Activated CD4-positive, CD25-positive, alpha-beta regulatory T cell treated with anti-CD3 and anti-CD28 coated beads, Interleukin-2, amount 50 U/mL, for 16 hours (primary cell): ENCODE results near the gene CHCHD6.

Experiments used
- DNase-seq: peaks from one replicate; pipeline ENCODE4 v3.0.0-alpha.2; 2020; ENCODE audit warnings: low read depth, low spot score

The CHCHD6 gene

GRCh38 chr3:126859415-126860246 lies 155.6 kb downstream of the CHCHD6 start:
- DNase-seq: no peak

- no peak for DNase-seq
Observed at GRCh38 chr3:126865736-126866135, 161.7 kb downstream of the CHCHD6 start.

GRCh38 chr3:126866175-126866759 lies 162.2 kb downstream of the CHCHD6 start:
- DNase-seq: no peak

- DNase-seq: no peak
Observed at GRCh38 chr3:126867190-126867862, 163.3 kb downstream of the CHCHD6 start.

GRCh38 chr3:126867863-126868200 lies 163.8 kb downstream of the CHCHD6 start:
- no peak for DNase-seq

- DNase-seq: no peak
Observed at GRCh38 chr3:126870608-126871210, 166.7 kb downstream of the CHCHD6 start.

- DNase-seq: no peak
Observed at GRCh38 chr3:126872701-126873342, 168.8 kb downstream of the CHCHD6 start.

GRCh38 chr3:126873416-126873815 lies 169.4 kb downstream of the CHCHD6 start:
- no peak for DNase-seq

GRCh38 chr3:126878664-126879063 lies 174.6 kb downstream of the CHCHD6 start:
- no peak for DNase-seq

GRCh38 chr3:126880901-126881300 lies 176.9 kb downstream of the CHCHD6 start:
- DNase-seq: no peak

GRCh38 chr3:126881861-126882260 lies 177.8 kb downstream of the CHCHD6 start:
- DNase-seq: no peak

GRCh38 chr3:126883241-126883640 lies 179.2 kb downstream of the CHCHD6 start:
- no peak for DNase-seq

GRCh38 chr3:126885425-126885824 lies 181.4 kb downstream of the CHCHD6 start:
- no peak for DNase-seq

GRCh38 chr3:126886217-126886616 lies 182.2 kb downstream of the CHCHD6 start:
- DNase-seq: no peak

GRCh38 chr3:126887686-126888085 lies 183.6 kb downstream of the CHCHD6 start:
- no peak for DNase-seq

- no peak for DNase-seq
Observed at GRCh38 chr3:126888186-126888760, 184.2 kb downstream of the CHCHD6 start.

- DNase-seq: no peak
Observed at GRCh38 chr3:126889276-126890201, 185.5 kb downstream of the CHCHD6 start.

- DNase-seq: no peak
Observed at GRCh38 chr3:126891141-126891540, 187.1 kb downstream of the CHCHD6 start.

- DNase-seq: no peak
Observed at GRCh38 chr3:126891791-126892190, 187.8 kb downstream of the CHCHD6 start.

GRCh38 chr3:126893651-126894050 lies 189.6 kb downstream of the CHCHD6 start:
- DNase-seq: no peak
